GM04504 (cell line): Measurements from ENCODE around the gene LBR.
"Not testable (repeated sequence)": the region's sequence is repeated elsewhere in the genome, so short reads cannot be mapped to it uniquely, and the experiment has no call there.

Experiments used
- DNase-seq: peaks from one replicate; pipeline ENCODE4 v3.0.0-alpha.2; 2012; ENCODE audit warnings: low read depth

LBR gene

GRCh38 chr1:225427235-225428067, at the start of gene LBR:
TSS of gene LBR (minus strand) at chr1:225428038. CDS start at chr1:225424075, 3,963 bp downstream.
- DNase-seq, result no peak

GRCh38 chr1:225477296-225477911, 49.6 kb upstream of the LBR start:
- DNase-seq, result no peak

GRCh38 chr1:225476538-225476988, 48.7 kb upstream of the LBR start:
- no peak for DNase-seq

GRCh38 chr1:225476100-225476511, 48.3 kb upstream of the LBR start:
- DNase-seq, result no peak

GRCh38 chr1:225474986-225475820, 47.4 kb upstream of the LBR start:
- DNase-seq, result no peak

- no peak for DNase-seq
These were observed 46.7 kb upstream of the LBR start for GRCh38 chr1:225474439-225474985.

GRCh38 chr1:225473676-225474438, 46.0 kb upstream of the LBR start:
- not testable (repeated sequence) for DNase-seq

- DNase-seq, result not testable (repeated sequence)
These were observed 45.4 kb upstream of the LBR start for GRCh38 chr1:225473266-225473665.

GRCh38 chr1:225471453-225472301, 43.8 kb upstream of the LBR start:
- DNase-seq, result no peak

GRCh38 chr1:225471109-225471452, 43.2 kb upstream of the LBR start:
- DNase-seq, result no peak

- no peak for DNase-seq
These were observed 42.6 kb upstream of the LBR start for GRCh38 chr1:225470211-225471108.

GRCh38 chr1:225469051-225469450, 41.2 kb upstream of the LBR start:
- no peak for DNase-seq

- no peak for DNase-seq
These were observed 40.6 kb upstream of the LBR start for GRCh38 chr1:225468270-225469020.

- DNase-seq, result no peak
These were observed 39.6 kb upstream of the LBR start for GRCh38 chr1:225467193-225468020.

GRCh38 chr1:225466848-225467192, 39.0 kb upstream of the LBR start:
- DNase-seq, result no peak

- DNase-seq, result no peak
These were observed 38.1 kb upstream of the LBR start for GRCh38 chr1:225465793-225466517.
